GM15510 (cell line): ENCODE results near the gene ZNF460.

ENCODE experiments used
- POLR2A ChIP-seq: IDR thresholded peaks from 3 replicates; pipeline ENCODE4 v1.6.1; 2011; ENCODE audit warnings: borderline replicate concordance; ENCODE audit not compliant: insufficient read length; ENCODE audit errors: extremely low read depth

Gene ZNF460

DNA sequence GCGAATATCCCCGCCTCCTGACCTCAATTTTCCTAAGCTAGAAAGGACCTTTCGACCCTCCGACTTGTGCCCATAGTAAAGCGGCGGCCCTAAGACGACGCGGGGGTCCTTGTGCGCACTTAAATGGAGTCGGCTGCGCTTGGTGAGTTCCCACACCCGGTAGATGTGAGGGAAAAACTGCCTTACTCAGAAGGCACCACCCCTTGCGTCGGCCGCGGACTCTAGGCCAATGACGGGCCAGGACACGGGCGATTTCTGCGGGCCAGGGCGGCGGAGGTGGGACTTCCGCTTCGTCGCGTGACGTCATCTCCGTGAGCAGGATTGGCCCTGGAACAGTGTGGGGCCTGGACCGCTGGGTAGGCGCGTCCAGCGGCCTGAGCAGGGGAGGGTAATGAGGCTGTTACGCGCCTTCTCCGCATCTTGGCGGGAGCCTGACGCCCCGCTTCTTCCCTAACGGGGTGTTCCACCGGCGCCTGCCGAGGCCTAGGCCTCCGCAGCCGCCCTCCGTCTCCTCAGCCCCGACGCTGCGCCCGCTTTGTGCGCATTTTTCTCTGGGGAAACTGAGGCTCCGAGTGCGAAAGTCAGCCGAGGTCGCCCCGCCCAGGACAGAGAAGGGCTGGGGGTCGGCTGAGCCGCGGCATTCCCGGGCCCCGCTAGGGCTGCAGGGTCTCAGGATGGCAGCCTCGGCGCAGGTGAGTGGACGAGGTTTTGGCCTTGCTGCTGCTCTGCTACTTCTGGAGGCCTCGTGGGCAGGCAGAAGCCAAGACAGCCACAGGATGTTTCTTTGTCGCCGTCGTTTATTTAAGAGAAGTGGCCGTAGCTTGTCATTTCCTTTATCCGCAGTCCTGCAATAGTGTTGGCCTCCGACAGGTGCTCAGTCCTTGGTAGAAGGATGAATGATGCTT is 40.1 kb downstream of the ZNF460 start, which contains the start of gene ZNF543:
Gene ZNF543 (plus strand): TSS at position 293 of the 905 bp plus-strand sequence. CDS start 382 bp downstream, at position 675.
- peak; percentile 78 for TF ChIP-seq POLR2A

DNA sequence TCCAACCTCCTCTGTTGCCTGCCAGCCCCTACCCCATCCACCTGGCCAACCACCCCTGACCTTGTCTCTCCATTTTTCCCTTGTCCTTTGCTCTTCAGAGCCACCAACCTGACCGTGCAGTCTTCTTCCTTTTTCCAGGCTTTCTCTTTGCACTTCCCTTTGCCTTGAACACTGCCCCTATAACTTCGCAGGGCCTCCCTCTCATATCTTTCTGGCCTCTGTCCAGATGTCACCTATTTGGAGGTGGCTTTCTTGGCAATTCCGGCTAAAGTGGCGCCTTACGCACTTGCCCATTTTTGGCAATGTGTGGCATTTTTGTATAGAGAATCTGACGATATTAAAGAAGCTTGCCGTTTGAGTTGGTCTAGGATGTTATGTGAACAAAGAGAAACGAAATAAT is 40.8 kb downstream of the ZNF460 start:
- TF ChIP-seq POLR2A, result no peak

DNA sequence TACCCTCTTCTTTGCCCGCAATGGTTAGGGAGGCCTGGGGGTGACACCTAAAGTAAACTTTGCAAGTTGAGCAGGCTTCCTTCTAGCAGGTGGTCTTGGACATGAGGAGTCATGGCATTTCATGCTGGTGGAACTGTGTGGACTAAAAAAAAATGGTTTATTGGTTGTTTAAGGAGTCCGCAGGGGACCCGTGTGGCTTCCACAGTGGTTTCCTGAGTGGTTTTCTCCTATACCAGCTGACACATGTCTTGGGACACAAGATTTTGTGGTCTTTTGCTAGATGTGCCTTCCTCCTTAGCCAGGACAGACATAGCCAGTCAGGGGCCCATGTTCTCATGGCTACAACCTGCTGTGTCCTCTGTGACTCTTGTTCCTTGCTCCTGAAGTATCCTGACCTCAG is 41.5 kb downstream of the ZNF460 start:
- no peak for TF ChIP-seq POLR2A

DNA sequence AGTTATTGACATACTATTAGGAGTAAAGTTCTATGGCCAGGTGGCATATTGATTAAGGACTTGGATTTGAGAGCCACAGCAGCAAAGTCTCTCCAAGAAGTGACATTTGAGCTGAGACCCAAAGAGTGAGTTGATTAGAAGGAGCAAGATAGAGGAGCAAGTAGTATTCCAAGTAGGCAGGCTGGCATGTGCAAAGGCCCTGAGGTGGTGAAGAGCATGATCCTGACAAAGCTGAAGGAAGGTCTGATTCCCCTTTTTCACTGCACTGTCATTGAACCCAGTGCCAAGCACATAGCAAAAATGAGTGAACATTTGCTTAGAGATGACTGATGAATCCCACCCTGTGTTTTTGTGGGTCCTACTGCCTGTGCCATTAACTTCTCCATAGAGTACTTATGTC is 44.7 kb downstream of the ZNF460 start:
- no peak for TF ChIP-seq POLR2A

DNA sequence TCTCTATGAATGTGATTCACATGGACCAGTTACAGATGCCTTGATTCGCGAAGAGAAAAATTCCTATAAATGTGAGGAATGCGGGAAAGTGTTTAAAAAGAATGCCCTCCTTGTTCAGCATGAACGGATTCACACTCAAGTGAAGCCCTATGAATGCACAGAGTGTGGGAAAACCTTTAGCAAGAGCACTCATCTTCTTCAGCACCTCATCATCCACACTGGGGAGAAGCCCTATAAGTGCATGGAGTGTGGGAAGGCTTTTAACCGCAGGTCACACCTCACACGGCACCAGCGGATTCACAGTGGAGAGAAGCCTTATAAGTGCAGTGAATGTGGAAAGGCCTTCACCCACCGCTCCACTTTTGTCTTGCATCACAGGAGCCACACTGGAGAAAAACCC is 47.7 kb downstream of the ZNF460 start:
- TF ChIP-seq POLR2A, result no peak

DNA sequence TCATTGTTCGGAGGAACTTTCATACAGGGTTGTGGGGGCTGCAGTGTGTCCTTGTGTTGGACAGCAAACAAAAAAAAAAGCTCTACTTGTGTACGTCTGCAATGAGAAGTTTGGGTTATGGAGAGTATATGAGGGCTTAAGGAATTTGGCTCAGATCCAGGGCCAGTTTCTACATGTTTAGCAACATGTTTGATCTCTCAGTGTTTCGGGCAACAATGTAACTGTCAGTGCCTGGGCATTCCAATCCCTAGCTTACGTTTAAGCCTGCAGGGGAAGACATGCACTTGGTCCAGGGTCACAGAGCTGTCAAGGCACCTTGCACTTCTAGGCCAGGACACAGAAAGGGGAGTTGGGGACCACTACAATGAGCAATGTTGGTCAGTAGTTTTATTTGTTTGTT is 53.9 kb downstream of the ZNF460 start:
- TF ChIP-seq POLR2A, result no peak

DNA sequence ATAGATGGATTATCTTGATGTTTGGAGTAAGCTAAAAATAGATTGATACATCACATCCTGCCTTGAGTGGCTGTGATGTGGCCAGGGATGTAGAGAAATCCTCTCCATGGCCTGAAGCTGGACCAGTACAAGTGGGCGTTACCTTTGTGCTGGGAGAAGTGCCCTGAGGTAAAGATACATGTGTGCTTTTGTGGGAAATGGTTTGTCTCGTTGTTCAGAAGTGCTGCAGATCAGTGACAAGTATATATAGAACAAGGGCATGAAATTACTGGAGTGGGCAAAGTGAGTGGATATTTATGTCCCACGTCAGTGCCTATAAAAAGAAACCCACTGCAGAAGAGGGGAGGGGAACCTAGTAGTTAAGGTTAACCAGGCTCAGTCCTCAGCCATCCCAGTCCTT is 58.6 kb downstream of the ZNF460 start:
- TF ChIP-seq POLR2A, result no peak

DNA sequence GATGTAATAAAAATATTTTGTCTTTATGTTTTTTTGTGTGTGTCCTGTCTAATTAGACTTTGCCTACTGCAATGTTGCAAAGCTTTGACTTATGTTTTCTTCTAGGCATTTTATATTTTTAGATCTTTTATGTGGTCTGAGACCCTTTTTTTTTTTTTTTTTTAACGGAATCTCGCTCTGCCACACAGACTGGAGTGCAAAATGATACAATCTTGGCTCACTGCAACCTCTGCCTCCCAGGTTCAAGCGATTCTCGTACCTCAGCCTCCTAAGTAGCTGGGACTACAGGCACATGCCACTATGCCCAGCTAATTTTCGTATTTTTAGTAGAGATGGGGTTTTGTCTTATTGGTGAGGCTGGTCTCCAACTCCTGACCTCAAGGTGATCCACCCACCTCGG is 62.3 kb downstream of the ZNF460 start:
- no peak for TF ChIP-seq POLR2A
